Tibial nerve (tissue), 4 donors: Measurements from ENCODE around the gene CHRNE.

Experiments used
- CTCF ChIP-seq, 5 experiments: fragments of 200-600 bp in 3 of 5; fragments of 450-650 bp in 2 of 5; sonication (generic) in 3 of 5; IDR thresholded peaks; one replicate each; pipeline ENCODE4 v1.5.1; 2016 to 2019; ENCODE audit warnings: antibody characterized with exemption in 5 of 5, mild to moderate bottlenecking in 3 of 5, moderate library complexity in 2 of 5
- EP300 ChIP-seq, 2 donors: sonication (generic); formaldehyde crosslinking; IDR thresholded peaks; one replicate each; pipeline ENCODE4 v1.6.1; 2017; ENCODE audit warnings: antibody characterized with exemption in 2 of 2, mild to moderate bottlenecking in 1 of 2

DNA sequence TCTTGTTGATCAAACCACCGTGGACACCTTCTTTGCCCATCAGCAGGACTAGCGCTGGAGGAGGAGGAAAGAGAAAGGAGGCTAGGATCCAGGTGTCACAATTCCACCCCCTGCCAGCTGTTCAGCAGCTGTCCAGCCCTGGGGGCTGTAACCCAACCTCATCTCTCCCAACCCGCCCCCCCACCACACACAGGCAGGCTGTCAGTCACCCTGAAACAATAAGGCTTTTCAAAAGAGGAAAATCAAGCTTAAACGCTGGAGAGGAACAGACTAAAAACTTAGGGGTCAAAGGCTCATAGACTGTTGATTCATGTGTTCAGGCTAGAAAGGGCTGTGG lies 43.0 kb upstream of the CHRNE start:
- TF ChIP-seq CTCF (IDR thresholded peaks at IDR 0.05) (no peak), EP300 (IDR thresholded peaks at IDR 0.05) (no peak)
